HUES64 (cell line): ENCODE data around the gene PLB1.

Experiments
- H3K27ac ChIP-seq: 2 replicates; pipeline ENCODE4 v1.7.0; 2013; ENCODE audit warnings: low read depth, low read length, inconsistent platforms
- H3K27me3 ChIP-seq: 2 replicates; pipeline ENCODE4 v1.6.1; 2013; ENCODE audit warnings: mild to moderate bottlenecking, low read length; ENCODE audit not compliant: insufficient read depth
- H3K36me3 ChIP-seq: 2 replicates; pipeline ENCODE4 v1.6.1; 2013; ENCODE audit warnings: mild to moderate bottlenecking, low read length; ENCODE audit not compliant: insufficient read depth
- H3K4me1 ChIP-seq: 2 replicates; pipeline ENCODE4 v1.6.1; 2013; ENCODE audit warnings: mild to moderate bottlenecking, low read length, moderate library complexity; ENCODE audit not compliant: insufficient read depth
- H3K4me3 ChIP-seq: 2 replicates; pipeline ENCODE4 v1.5.1; 2013; ENCODE audit warnings: mild to moderate bottlenecking, low read length, moderate library complexity
- H3K9ac ChIP-seq: 2 replicates; pipeline ENCODE4 v1.6.1; 2013; ENCODE audit warnings: mild to moderate bottlenecking, low read depth, low read length
- H3K9me3 ChIP-seq: 2 replicates; pipeline ENCODE4 v1.6.1; 2013; ENCODE audit warnings: low read depth, low read length; ENCODE audit not compliant: insufficient read depth
- WGBS: fragments of 150-250, 120-280 bp; methylation state at CpG from one replicate; pipeline ENCODE4 v1.1.7; 2013; ENCODE audit warnings: missing lambda C conversion rate; 5-methylcytosine and 5-hydroxymethylcytosine counted together

The PLB1 gene

GRCh38 chr2:28604284-28604843, 108.5 kb downstream of the PLB1 start:
- Histone ChIP-seq H3K4me3 (no peak overlapping the region), H3K4me1 (peaks cover 10% of the 10 kb centered on the region), H3K27ac (no peak overlapping the region), H3K9ac (no peak overlapping the region), H3K9me3 (no peaks in the 10 kb centered on the region), H3K36me3 (no peaks in the 10 kb centered on the region), H3K27me3 (no peaks in the 10 kb centered on the region)
- 90% methylated on average over 9 of the region's 9 CpGs for WGBS

GRCh38 chr2:28606986-28607441, 111.2 kb downstream of the PLB1 start:
- no peak overlapping the region for H3K4me3 ChIP-seq
- peaks cover 10% of the 10 kb centered on the region for H3K4me1 ChIP-seq
- H3K27ac ChIP-seq, result peak overlapping the region; percentile 69
- no peak overlapping the region for H3K9ac ChIP-seq
- H3K27me3 ChIP-seq, result no peaks in the 10 kb centered on the region
- WGBS, result 37% methylated on average over 5 of the region's 5 CpGs
- H3K36me3 ChIP-seq, result no peaks in the 10 kb centered on the region
- H3K9me3 ChIP-seq, result no peaks in the 10 kb centered on the region

GRCh38 chr2:28607730-28608499, 112.1 kb downstream of the PLB1 start:
- Histone ChIP-seq H3K36me3 (no peaks in the 10 kb centered on the region), H3K9ac (no peak overlapping the region), H3K27me3 (no peaks in the 10 kb centered on the region), H3K27ac (peak overlapping the region; percentile 45; the same call in 1 of the 2 replicates), H3K4me1 (peaks cover 10% of the 10 kb centered on the region), H3K4me3 (no peak overlapping the region), H3K9me3 (no peaks in the 10 kb centered on the region)
- 81% methylated on average over 8 of the region's 8 CpGs for WGBS

GRCh38 chr2:28608500-28609424, 112.9 kb downstream of the PLB1 start:
- Histone ChIP-seq H3K27me3 (no peaks in the 10 kb centered on the region), H3K36me3 (no peaks in the 10 kb centered on the region), H3K9ac (no peak overlapping the region), H3K9me3 (no peaks in the 10 kb centered on the region), H3K4me1 (peaks cover 10% of the 10 kb centered on the region), H3K27ac (no peak overlapping the region), H3K4me3 (no peak overlapping the region)
- 85% methylated on average over 7 of the region's 7 CpGs for WGBS

- Histone ChIP-seq H3K27me3 (no peaks in the 10 kb centered on the region), H3K9ac (no peak overlapping the region), H3K4me3 (no peak overlapping the region), H3K36me3 (no peaks in the 10 kb centered on the region), H3K27ac (no peak overlapping the region), H3K9me3 (no peaks in the 10 kb centered on the region), H3K4me1 (peaks cover 10% of the 10 kb centered on the region)
- WGBS, result 77% methylated on average over 8 of the region's 8 CpGs
These were observed 114.8 kb downstream of the PLB1 start for GRCh38 chr2:28610583-28611201.

GRCh38 chr2:28612131-28612812, 116.4 kb downstream of the PLB1 start:
- no peak overlapping the region for H3K9ac ChIP-seq
- H3K36me3 ChIP-seq, result no peaks in the 10 kb centered on the region
- no peak overlapping the region for H3K4me3 ChIP-seq
- H3K27me3 ChIP-seq, result no peaks in the 10 kb centered on the region
- H3K4me1 ChIP-seq, result peaks cover 9% of the 10 kb centered on the region
- H3K27ac ChIP-seq, result no peak overlapping the region
- H3K9me3 ChIP-seq, result no peaks in the 10 kb centered on the region
- WGBS, result 93% methylated on average over 9 of the region's 9 CpGs

GRCh38 chr2:28613186-28613585, 117.3 kb downstream of the PLB1 start:
- Histone ChIP-seq H3K4me3 (no peak overlapping the region), H3K27ac (no peak overlapping the region), H3K4me1 (0 out of 2 replicates have a peak, but pooled peaks cover 1% of the 10 kb centered on the region), H3K9me3 (no peaks in the 10 kb centered on the region), H3K27me3 (no peaks in the 10 kb centered on the region), H3K36me3 (no peaks in the 10 kb centered on the region), H3K9ac (no peak overlapping the region)
- WGBS, result 87% methylated on average over 2 of the region's 2 CpGs

GRCh38 chr2:28613633-28614501, 118.0 kb downstream of the PLB1 start:
- Histone ChIP-seq H3K27ac (no peak overlapping the region), H3K27me3 (no peaks in the 10 kb centered on the region), H3K4me1 (0 out of 2 replicates have a peak, but pooled peaks cover 6% of the 10 kb centered on the region), H3K9me3 (no peaks in the 10 kb centered on the region), H3K4me3 (no peak overlapping the region), H3K36me3 (no peaks in the 10 kb centered on the region), H3K9ac (no peak overlapping the region)
- WGBS, result 89% methylated on average over 10 of the region's 11 CpGs

GRCh38 chr2:28615706-28616105, 119.8 kb downstream of the PLB1 start:
- H3K27ac ChIP-seq, result no peak overlapping the region
- H3K27me3 ChIP-seq, result no peaks in the 10 kb centered on the region

More at GRCh38 chr2:28615706-28616105, 119.8 kb downstream of the PLB1 start:
- 0 out of 2 replicates have a peak, but pooled peaks cover 13% of the 10 kb centered on the region for H3K4me1 ChIP-seq
- no peak overlapping the region for H3K9ac ChIP-seq
- no peaks in the 10 kb centered on the region for H3K36me3 ChIP-seq
- no peak overlapping the region for H3K4me3 ChIP-seq
- H3K9me3 ChIP-seq, result no peaks in the 10 kb centered on the region
- 93% methylated on average over 6 of the region's 6 CpGs for WGBS
